GM21529 (cell line): ENCODE results near the gene WDFY4.

Experiments
- ATAC-seq: cut with Tn5 transposase; IDR thresholded peaks from one replicate; pipeline ENCODE4 v1.9.1; 2021; ENCODE audit not compliant: unreplicated experiment

The WDFY4 gene

DNA sequence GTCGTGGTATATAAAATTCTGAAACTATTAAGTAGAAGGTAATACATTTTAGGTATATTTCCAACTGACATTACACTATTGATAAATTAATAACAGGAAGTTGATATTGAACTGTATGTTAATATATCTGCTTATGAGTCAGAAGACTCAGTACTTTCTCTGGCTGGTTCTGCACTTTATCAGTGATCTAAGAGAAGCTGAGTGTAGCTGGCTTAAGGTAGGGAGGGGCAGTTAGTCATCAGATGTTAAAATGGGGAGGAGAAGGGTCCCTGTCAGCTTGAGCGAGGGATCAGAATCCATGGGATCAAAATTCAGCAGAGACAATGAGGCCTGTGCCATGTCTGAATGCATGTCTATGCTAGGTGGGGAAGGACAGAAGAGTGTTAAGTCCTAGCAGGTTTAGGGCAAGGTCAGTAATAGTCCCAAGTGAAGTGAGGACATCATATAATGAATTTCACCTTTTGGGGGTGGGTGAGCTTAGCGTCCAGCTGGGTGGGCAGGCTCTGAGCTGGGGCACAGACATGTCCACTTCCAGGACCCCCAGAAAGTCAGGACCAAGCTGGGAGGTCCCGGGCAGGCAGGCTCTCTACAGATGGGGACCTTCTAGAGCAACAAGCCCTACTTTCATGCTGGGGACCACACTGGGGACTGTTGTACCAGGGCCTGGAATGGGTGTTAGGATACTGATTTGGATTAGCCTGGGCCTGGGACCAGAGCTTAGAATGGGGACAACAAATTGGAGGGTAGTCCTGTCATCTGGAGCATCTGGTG, 82.9 kb downstream of the WDFY4 start:
- no peak for ATAC-seq

DNA sequence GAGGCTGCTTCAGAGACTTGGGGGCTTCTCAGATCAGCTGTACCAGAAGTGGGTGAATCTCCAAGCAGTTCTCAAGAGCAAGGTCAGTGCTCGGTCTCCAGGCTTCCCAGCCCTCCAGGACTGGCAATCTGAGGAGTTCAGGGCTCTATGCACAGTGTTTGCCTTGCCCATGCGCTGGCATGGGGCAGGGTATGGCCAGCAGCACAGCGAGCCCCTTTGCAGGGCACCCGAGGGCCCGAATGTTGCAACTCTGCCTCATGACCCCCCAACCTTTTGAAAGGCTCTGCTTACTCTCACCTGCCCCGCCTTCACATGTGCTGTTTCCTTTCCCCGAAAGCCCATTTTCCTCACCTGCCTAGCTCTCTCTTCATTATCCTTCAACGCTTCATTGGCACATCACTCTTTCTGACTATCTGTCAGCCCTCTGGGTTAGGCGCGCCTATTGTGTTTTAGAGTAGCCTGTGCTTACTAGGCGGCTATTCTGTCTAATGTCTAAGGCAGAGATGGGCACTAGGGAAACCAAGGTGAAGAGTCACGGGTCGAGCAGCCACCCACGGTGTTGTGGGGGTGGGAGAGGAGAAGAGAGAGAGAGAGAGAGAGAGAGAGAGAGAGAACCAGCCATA, 83.6 kb downstream of the WDFY4 start:
- no peak for ATAC-seq

DNA sequence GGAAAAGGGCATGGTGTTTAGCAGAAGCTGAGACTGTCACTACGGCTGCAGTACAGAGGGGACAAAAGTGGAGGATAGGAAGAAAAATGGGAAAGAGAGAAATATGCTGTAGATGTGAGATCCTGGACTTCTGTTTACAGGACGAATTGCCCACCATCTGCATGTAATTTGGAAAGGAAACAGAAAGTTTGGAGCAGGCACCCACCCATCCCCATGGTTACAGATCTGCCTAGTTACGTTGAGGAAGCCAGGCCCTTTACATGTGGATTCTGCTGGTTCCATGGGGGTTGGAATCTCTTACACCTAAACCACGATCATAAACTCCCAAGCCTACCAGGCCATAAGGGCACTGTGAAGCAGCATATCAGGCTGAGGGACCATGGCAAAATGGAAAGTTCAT, 84.3 kb downstream of the WDFY4 start:
- ATAC-seq = no peak

DNA sequence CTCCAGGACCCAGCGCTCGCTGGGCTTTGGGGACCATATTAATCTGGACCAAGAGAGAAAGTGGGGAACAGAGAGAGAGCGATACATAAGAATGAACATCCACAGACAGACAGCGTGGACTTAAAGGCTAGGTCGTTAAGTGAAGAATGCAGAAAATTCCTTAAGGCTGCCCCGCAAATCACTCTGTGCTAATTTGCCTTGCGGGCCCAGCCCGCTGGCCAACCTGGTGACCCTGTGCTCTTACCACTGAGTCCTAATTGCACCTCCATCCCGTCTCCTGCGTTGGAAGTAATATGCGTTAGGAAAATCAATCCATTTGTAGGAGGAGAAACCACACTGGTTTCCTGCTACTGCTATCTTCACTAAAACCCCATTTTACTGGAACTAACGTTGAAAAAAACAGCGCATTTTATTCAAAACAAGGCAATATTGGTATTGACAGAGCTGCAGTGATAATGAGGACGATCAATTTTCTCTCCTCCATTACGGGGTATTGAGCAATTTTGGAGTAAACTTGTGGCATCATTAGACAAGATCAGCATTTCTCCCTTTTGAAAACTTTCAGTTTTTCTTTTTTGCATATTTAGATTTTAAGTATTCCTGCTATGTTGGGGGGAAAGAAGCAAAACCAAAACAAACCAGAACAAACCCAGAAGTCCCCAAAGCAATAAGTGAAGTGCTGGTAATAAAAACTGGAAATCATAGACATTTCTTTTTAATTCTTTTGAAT, 85.2 kb downstream of the WDFY4 start:
- no peak for ATAC-seq

DNA sequence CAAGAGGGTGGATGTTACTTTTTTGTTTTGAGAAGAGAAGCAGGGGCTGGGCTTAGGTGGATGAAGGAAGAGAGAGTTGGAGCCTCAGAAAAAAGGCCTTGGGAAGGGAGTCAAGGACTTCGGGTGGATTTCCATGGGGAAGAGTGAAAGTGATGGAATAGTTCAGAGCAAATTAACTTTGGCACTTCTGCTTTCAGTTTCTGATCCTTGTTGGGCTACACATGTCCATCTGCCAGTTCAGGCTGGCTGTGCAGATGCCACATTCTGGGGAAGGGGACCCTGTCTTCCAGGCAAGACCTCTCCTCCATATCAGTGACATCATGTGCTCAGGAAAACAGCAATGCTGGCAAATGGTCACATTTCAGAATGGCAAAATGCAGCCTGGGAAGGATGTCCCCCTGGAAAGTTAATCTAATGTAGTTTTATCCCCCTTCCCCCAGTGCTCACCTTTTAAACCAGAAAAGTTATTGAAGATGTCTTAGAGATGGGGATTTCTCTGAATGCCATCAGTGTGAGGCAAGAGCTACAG, 86.0 kb downstream of the WDFY4 start:
- no peak for ATAC-seq

DNA sequence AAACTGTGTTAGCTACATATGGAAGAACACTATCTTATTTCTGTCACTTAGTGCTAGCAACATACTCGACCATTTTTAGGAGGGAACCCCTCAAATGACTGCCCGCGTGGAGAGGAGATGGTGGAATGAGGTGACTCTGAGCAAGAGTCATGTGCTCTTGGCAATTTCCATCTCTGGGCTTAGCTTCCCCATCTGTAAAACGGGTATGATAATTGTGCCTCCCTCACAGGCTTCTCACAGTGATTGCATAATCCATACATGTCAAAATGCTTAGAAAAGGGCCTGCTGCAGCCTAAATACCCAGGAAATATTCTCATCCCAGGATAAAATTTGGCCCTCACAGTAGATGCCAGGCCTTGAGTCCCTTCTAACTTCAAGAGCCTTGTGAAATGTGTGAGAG, 86.6 kb downstream of the WDFY4 start:
- no peak for ATAC-seq

DNA sequence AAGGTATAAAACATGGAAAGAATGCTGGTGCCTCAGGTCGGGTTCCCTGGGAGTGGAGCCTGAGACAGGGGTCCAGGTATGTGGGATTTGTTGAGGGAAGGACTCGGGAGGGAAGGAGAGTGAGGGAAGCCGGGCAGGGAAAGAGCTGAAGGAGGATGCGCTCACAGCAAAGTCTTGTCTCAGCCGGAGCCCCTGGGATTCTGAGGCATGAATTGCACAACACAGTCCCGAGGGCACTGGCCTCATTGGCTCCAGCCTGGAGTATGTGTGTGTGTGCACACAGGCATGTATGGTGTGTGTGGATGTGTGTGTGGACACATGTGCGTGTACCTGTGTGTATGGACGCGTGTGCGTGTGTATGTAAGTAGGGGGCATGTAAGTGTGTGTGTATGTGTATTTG, 87.4 kb downstream of the WDFY4 start:
- ATAC-seq = no peak

DNA sequence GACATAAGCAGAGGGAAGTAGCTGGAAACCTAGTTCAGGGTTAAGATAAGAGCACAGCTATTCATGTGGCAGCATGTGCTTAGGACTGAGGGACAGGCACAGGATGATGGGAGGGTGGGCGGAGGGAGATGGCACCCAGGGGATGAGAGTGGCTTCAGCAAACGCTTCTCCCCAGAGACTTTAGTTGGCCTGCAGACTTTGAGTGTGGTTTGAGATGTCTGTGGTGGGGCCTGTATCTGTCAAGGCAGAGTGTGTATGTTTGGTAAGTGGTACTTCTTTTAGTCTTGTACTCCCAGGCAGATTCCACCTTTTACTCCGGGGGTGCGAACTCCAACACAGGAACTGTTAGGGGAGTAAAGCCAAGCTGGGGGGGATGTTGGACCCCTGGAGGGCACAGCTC, 88.9 kb downstream of the WDFY4 start:
- no peak for ATAC-seq

DNA sequence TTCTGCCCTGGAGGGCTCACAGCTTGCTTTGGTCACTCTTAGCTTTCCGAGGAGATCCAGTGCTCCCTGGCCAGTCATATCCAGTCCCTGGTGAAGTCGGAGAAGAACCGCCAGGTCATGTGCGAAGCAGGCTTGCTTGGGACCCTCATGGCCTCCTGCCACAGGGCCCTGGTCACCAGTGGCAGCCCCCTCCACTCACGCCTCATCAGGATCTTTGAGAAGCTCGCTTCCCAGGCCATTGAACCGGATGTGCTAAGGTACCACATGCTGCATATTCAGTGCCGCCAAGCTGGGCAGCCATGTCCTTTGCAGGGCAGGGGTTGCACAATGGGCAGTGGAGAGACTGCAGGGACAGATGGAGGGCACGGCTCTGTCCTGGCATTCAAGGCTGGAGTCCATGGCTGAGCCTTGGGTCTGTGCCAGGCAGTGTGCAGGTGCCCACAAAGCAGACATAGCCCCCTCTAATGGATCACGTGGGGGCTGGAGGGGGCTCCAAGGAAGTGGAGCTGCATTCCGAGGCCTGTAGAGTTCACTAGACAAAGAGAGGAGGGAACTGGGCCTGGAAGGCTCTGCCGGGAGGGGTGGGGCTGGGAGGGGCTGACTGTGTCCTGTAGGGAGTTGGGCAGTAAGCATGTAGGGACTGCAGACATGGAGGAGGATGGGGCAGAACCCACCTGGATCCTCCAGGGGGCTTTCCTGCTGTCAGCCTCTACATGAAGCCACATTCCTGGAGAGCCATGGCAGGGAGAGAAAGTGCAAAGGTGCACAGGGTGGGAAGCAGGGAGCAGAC, 89.9 kb downstream of the WDFY4 start:
- ATAC-seq = no peak

DNA sequence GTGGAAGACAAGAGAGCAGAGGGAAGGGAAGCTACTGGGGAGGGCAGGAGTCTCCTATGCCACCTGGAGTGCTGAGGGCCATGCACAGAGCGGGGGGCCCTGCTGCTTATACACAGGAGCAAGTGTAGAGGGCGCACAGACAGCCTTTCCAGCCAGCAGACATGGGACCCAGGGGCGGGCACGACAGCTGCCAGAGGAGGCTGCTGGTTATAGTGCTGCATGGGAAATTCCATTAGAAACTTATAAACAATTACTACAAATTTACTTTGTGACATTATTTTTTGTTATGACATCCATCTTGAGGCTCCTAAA, 90.5 kb downstream of the WDFY4 start:
- ATAC-seq = no peak

DNA sequence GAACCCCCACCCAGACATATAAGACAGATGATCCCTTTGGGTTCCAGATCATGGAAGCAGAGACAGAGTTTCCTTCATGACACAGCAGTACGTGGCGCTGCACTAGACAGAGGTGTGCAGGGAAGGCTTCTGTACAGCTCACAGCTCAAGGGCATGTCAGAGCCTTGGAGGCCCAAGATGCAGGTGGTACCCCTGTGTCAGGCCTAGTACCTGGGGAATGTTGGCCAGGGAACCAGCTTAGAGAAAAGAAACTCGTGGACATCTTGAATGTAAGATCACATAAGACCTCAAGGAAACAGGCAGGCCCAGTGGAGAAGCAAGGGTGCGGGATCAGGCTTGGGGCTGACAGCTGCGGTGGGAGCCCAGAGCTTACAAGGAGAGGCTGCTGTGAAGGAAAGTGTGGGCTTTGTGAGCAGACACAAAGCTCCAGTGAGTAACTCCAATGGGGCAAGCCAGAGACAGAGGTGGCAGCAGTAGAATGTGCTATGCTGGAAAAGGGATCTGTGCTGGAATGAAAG, 91.4 kb downstream of the WDFY4 start:
- ATAC-seq = no peak

DNA sequence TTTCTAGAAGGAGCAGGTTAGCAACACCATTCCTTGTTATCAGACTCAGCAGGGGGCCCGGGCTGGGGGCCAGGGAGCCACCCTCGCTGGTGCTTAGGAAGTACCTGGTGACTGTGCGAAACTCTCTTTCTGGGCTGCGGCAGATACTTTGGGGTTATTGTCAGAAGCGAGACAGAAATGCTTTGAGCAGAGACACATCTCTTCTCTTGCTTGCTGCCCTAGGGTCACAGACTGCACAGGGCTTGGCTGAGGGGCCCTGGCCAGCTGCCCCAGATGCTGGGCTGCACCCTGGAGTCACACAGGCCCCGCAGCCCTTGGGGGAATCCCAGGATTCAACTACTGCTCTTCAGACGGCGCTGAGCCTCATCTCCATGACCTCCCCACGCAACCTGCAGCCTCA, 91.9 kb downstream of the WDFY4 start:
- ATAC-seq = no peak

DNA sequence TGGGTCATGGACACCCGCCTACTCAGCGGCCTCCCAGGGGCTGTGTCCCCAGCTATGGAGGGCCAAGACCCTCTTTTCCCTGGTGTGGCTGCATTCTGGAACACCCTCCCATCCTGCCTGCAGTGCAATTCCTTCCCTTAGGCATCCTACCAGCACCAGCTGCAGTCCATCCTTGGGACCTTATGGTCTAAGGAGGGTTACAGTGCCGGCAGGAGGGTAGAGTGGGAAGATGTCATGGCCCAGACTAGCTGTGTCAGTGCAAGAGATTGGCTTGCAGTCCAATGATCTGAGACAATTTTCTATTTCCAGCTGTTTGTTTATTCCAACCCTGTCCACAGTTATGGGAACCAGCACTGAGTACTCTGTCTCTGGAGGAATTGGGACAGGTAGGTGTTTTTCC, 92.4 kb downstream of the WDFY4 start:
- no peak for ATAC-seq

DNA sequence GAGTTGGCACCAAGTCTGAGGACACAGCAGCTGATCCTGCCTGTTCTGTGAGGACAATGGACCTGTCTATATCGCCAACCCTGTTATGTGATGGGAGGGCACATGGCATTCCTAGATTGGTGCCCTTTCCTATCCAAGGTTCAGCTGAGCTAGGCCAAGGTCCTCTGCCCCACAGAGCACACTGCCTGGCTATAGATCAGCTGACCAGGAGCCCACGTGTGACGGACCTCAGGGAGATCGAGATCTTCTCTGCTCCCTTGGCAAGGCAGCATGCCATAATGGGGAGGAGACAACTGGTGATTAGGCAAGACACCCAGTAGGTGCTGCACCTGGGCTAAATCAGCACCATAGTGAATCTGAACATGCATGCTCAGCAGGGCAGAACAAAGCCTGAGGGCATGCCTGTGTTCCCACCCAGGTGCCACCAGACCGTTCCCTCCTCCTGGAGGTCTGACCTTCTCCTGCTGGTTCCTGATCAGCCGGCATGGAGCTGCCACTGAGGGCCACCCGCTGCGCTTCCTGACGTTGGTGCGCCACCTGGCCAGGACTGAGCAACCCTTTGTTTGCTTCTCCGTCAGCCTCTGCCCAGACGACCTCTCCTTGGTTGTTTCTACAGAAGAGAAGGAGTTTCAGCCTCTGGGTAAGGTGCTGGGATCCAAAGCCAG, 93.7 kb downstream of the WDFY4 start:
- ATAC-seq = no peak

DNA sequence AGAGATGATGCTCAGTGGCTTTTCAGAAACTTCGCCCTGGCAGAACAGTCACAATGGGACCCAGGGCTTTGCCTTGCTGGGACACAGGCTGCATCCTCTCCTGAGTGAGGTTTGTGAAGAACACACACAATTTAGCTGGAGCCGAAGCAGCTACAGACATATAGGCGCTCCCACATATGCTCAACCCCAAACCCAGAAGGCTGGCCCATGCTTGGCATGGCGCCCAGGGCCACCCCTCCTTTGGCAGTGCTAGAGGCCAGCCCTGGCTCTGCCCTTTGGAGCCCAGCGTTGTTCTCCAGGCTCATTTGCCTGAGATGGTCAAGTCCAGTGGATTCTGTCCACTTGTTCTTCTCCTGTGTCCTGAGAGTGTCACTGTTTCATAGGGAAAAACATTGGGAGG, 94.4 kb downstream of the WDFY4 start:
- ATAC-seq = no peak

DNA sequence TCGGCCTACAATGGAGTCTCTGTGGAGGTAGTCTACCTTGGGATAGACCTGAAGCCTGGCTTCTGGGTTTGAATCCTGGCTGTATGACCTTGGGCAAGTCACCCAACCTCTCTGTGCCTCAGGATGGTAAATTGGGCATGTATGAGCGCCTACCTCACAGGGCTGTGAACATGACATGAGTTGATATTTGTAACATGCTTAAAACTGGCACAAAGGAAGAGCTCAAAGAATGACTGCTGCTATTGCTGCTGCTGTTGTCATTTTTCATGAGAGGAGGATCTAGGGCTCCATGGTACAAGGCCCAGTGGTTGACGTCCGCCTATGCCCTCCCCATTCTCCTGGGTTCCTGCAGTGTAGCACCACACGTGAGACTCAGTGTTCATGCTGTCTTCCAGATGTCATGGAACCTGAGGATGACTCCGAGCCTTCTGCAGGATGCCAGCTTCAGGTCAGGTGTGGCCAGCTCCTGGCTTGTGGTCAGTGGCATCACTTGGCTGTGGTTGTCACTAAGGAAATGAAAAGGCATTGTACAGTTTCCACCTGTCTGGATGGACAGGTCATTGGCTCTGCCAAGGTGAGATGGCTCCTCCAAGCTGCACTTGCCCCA, 95.0 kb downstream of the WDFY4 start:
- no peak for ATAC-seq

DNA sequence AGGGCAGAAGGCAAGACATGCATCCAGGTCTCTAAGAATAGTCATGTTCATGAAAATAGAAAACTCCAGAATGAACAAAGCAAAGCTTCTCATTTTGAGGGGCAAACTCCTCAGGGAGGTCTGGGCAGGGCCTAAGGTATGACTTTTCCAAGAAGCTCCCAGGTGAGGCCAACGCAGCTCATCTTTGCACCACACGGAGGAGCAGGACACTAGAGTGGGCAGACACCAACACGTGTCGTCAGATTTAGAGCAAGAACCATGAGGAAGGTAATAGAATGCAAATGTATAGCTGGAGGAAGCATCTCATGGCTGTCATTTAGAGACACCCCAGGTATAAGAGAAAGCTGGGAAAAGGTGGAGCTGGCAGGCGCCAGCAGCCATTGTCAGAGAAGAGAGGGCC, 95.7 kb downstream of the WDFY4 start:
- no peak for ATAC-seq

DNA sequence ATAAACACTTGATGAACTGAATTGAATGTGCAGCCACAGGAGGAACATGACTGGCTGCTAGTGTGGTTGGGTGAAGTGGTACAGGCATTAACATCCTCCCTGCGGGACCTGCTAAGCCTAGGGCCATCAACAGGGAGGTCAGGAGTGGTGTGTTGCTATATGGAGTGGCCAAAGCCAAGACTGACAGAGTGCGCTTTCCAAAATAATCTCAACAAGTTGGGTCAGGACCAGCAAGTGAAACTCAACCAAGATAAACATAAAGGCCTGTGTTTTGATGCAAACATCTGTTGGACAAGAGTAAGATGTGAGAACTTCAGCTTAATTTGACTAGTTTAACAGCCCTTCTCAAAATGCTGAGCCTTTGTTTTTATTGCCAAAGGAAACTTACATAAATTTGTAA, 97.7 kb downstream of the WDFY4 start:
- ATAC-seq = no peak

DNA sequence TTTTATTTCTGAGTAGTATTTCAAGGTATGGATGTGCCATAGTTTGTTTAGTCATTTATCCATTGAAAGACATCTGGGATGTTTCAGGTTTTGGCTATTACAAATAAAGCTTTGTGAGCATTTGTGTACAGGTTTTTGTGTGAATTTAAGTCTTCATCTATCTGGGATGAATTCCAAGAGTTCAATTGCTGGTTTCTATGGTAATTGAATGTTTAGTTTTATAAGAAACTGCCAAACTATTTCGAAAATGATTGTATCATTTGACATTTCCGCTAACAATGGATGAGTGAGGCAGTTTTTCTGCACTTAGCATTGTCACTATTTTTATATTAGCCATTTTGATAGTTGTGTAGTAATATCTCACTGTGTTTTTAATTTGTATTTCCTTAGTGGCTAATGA, 99.4 kb downstream of the WDFY4 start:
- no peak for ATAC-seq

DNA sequence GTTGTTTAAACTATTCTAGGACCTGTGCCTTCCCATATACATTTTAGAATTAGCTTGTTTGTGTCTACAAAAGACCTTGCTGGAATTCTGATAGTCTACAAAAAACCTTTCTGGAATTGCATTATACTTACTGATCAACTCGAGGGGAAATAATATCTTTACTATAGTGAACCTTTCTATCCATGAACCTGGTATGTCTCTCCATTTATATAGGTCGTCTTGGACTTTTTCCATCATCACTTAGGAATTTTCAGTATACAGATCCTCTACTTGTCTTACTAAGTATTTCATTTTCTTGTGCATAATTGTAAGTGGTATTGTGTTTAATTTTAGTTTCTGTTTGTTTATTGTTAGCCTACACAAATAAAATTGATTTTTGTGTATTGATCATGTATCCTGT, 101.1 kb downstream of the WDFY4 start:
- ATAC-seq = no peak
